22Rv1 (cell line): ENCODE measurements around the gene GUCY2C.

Experiments used
- ZFX ChIP-seq: fragments of 450-650 bp; IDR thresholded peaks from 2 replicates; pipeline ENCODE4 v1.6.1; 2017; ENCODE audit warnings: antibody characterized with exemption, borderline replicate concordance
- TF ChIP-seq, protein P1 (sequence below): fragments of 450-650 bp; IDR thresholded peaks from 2 replicates; pipeline ENCODE4 v1.5.1; 2017; ENCODE audit warnings: mild to moderate bottlenecking

DNA sequence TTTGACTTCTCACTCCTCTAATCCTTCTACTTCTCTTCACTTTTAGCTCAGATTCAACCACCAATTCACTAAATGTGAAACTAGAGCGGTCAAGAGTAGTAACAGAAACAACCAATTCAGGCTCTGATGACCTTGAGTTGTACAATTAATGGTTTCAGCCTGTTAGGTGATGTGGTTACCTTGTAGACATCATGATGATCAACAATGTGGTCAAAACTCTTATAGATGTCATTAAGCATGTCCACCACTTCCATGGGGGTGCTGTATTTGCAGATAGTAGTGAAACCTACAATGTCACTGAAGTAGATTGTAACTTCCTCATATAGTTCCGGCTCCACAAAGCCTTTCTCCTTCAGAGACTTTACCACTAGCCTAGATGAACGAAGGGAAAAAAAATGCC, 74.6 kb downstream of the GUCY2C start:
- TF ChIP-seq, protein P1, sequence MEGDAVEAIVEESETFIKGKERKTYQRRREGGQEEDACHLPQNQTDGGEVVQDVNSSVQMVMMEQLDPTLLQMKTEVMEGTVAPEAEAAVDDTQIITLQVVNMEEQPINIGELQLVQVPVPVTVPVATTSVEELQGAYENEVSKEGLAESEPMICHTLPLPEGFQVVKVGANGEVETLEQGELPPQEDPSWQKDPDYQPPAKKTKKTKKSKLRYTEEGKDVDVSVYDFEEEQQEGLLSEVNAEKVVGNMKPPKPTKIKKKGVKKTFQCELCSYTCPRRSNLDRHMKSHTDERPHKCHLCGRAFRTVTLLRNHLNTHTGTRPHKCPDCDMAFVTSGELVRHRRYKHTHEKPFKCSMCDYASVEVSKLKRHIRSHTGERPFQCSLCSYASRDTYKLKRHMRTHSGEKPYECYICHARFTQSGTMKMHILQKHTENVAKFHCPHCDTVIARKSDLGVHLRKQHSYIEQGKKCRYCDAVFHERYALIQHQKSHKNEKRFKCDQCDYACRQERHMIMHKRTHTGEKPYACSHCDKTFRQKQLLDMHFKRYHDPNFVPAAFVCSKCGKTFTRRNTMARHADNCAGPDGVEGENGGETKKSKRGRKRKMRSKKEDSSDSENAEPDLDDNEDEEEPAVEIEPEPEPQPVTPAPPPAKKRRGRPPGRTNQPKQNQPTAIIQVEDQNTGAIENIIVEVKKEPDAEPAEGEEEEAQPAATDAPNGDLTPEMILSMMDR: no peak
- no peak for TF ChIP-seq ZFX
